Thoracic aorta (tissue), 2 donors: ENCODE data around the gene DLX1. TPM values are rescaled to one million over a fixed set of nuclear protein-coding genes. Genes with fewer than 3 reads are reported as not detected.

ENCODE experiments used
- ATAC-seq: fragments of 150-250 bp; one replicate; pipeline ENCODE4 v1.8.0; 2017; ENCODE audit warnings: low read depth; ENCODE audit not compliant: insufficient number of reproducible peaks, low FRiP score
- DNase-seq: peaks from one replicate; pipeline ENCODE4 v3.0.0-alpha.2; 2020; ENCODE audit warnings: low spot score
- H3K27ac ChIP-seq, 2 donors: fragments of 200-600 bp; sonication (generic); 1 replicate in 1 of 2; 2 replicates in 1 of 2; pipeline ENCODE4 v1.5.1; 2016; ENCODE audit warnings: mild to moderate bottlenecking in 2 of 2, moderate library complexity in 2 of 2
- H3K27me3 ChIP-seq: fragments of 200-600 bp; sonication (generic); replicated peaks from 2 replicates; pipeline ENCODE4 v1.6.0; 2016; ENCODE audit warnings: mild to moderate bottlenecking; ENCODE audit not compliant: insufficient read depth
- H3K36me3 ChIP-seq: fragments of 200-600 bp; sonication (generic); one replicate; pipeline ENCODE4 v1.5.1; 2016
- H3K4me1 ChIP-seq, 2 donors: fragments of 200-600 bp; sonication (generic); 1 replicate in 1 of 2; 2 replicates in 1 of 2; pipeline versions ENCODE4 v1.5.1 to v1.6.0; 2016; ENCODE audit warnings: low read depth in 2 of 2, mild to moderate bottlenecking in 1 of 2; ENCODE audit not compliant: control insufficient read depth in 1 of 2
- H3K4me3 ChIP-seq: fragments of 200-600 bp; sonication (generic); 2 replicates; pipeline ENCODE4 v1.5.1; 2016; ENCODE audit warnings: mild to moderate bottlenecking
- H3K9me3 ChIP-seq: fragments of 200-600 bp; sonication (generic); 2 replicates; pipeline ENCODE4 v1.5.1; 2016
- CTCF ChIP-seq: fragments of 200-600 bp; sonication (generic); IDR thresholded peaks from one replicate; pipeline ENCODE4 v1.5.1; 2019; ENCODE audit warnings: antibody characterized with exemption
- total RNA-seq, 2 donors: library from RNA; depleted of rRNA; stranded (reverse); fragments of >200 nt; gene quantifications; one replicate each; pipeline versions ENCODE4 v1.1.0 to v1.2.3, GENCODE V29; 2016

Gene DLX1
- under 1 TPM; 0.68 to 0.92 TPM for total RNA-seq

- Histone ChIP-seq H3K4me3 (peak within 1 kb of the TSS; percentile 72), H3K27me3 (peaks cover 93% of the 10 kb centered on the region), H3K4me1 (peaks cover 13 to 38% of the 10 kb centered on the region in 2 donors), H3K36me3 (no peaks in the 10 kb centered on the region), H3K9me3 (no peaks in the 10 kb centered on the region), H3K27ac (peak within 1 kb of the TSS in 1 of 2 donors; percentile 20)
- no peak for TF ChIP-seq CTCF
- no peak for ATAC-seq
- no peak for DNase-seq
Measured at GRCh38 chr2:172085460-172086159, at the start of gene DLX1. Gene DLX1 (plus strand): TSS chr2:172085507. CDS start chr2:172085678, 171 bp downstream.

GRCh38 chr2:172038121-172038520 lies 47.2 kb upstream of the DLX1 start:
- no peaks in the 10 kb centered on the region for H3K4me1 ChIP-seq
- no peak for TF ChIP-seq CTCF
- DNase-seq (no peak), ATAC-seq (no peak)
- no peak overlapping the region for H3K4me3 ChIP-seq
- no peaks in the 10 kb centered on the region for H3K36me3 ChIP-seq
- no peak overlapping the region for H3K27ac ChIP-seq
- no peaks in the 10 kb centered on the region for H3K9me3 ChIP-seq
- H3K27me3 ChIP-seq: no peaks in the 10 kb centered on the region

- DNase-seq (no peak), ATAC-seq (no peak)
- H3K36me3 ChIP-seq: no peaks in the 10 kb centered on the region
Measured at GRCh38 chr2:172038604-172039003, 46.7 kb upstream of the DLX1 start.

GRCh38 chr2:172039011-172039704 lies 46.1 kb upstream of the DLX1 start:
- TF ChIP-seq CTCF: no peak
- Histone ChIP-seq H3K4me3 (no peak overlapping the region), H3K27ac (no peak overlapping the region), H3K9me3 (no peaks in the 10 kb centered on the region), H3K36me3 (no peaks in the 10 kb centered on the region), H3K27me3 (no peaks in the 10 kb centered on the region), H3K4me1 (no peaks in the 10 kb centered on the region)
- DNase-seq (no peak), ATAC-seq (no peak)

More at GRCh38 chr2:172038604-172039003, 46.7 kb upstream of the DLX1 start:
- H3K4me3 ChIP-seq: no peak overlapping the region
- no peak overlapping the region for H3K27ac ChIP-seq
- no peaks in the 10 kb centered on the region for H3K27me3 ChIP-seq
- no peaks in the 10 kb centered on the region for H3K4me1 ChIP-seq
- TF ChIP-seq CTCF: no peak
- H3K9me3 ChIP-seq: no peaks in the 10 kb centered on the region

- H3K27ac ChIP-seq: no peak overlapping the region
- TF ChIP-seq CTCF: no peak
- H3K27me3 ChIP-seq: no peaks in the 10 kb centered on the region
- no peaks in the 10 kb centered on the region for H3K36me3 ChIP-seq
- H3K4me3 ChIP-seq: no peak overlapping the region
- no peaks in the 10 kb centered on the region for H3K9me3 ChIP-seq
- H3K4me1 ChIP-seq: no peaks in the 10 kb centered on the region
- no peak for ATAC-seq
- DNase-seq: no peak
Measured at GRCh38 chr2:172040311-172040710, 45.0 kb upstream of the DLX1 start.
